HG02938 (cell line): ENCODE measurements around the gene WDFY3.

Experiments used
- ATAC-seq: cut with Tn5 transposase; IDR thresholded peaks from one replicate; pipeline ENCODE4 v1.9.1; 2021; ENCODE audit warnings: mild to moderate bottlenecking, moderate library complexity; ENCODE audit not compliant: unreplicated experiment

The WDFY3 gene, protein sequence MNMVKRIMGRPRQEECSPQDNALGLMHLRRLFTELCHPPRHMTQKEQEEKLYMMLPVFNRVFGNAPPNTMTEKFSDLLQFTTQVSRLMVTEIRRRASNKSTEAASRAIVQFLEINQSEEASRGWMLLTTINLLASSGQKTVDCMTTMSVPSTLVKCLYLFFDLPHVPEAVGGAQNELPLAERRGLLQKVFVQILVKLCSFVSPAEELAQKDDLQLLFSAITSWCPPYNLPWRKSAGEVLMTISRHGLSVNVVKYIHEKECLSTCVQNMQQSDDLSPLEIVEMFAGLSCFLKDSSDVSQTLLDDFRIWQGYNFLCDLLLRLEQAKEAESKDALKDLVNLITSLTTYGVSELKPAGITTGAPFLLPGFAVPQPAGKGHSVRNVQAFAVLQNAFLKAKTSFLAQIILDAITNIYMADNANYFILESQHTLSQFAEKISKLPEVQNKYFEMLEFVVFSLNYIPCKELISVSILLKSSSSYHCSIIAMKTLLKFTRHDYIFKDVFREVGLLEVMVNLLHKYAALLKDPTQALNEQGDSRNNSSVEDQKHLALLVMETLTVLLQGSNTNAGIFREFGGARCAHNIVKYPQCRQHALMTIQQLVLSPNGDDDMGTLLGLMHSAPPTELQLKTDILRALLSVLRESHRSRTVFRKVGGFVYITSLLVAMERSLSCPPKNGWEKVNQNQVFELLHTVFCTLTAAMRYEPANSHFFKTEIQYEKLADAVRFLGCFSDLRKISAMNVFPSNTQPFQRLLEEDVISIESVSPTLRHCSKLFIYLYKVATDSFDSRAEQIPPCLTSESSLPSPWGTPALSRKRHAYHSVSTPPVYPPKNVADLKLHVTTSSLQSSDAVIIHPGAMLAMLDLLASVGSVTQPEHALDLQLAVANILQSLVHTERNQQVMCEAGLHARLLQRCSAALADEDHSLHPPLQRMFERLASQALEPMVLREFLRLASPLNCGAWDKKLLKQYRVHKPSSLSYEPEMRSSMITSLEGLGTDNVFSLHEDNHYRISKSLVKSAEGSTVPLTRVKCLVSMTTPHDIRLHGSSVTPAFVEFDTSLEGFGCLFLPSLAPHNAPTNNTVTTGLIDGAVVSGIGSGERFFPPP (N-terminal part only)

DNA sequence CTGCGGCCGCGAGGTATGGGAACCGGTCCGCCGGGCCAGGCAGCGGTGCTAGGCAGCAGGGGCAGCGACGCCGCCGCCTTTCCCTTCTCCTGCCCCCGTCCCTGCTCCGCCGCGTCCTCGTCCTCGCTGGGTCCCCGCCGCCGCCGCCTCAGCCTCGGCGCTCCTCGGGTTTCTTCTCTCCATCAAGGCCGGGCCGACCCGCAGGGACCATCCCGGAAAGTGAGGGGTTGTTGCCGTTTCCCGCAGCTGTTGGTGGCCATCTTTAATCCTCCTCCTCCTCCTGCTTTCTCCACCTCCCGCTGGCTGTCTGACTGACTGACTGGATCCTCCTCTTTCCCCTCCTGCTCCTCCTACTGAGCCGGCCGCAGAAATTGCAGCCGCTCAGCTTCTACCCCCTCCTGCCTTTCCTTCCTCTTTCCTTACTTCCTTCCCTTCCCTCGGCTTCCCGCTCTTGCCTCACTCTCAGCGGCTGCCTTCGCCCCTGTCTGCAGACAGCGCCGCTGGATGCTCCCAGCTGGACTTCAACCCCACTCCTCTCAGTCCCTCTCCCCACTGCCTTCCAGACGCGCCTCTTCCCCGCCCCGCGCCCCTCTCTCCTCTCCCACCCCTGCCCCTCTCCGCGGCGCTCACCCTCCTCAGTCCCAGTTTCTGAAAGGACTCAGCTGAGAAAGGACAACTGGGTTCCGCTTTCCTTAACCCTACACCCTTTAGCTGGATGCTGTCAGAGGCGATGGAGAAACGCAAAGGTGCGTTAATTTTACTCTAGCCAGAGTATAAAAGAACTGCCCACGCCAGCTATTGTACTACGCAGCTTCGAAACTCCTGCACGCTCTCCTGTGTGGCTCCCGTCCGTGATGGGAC lies at the start of gene WDFY3:
WDFY3 (minus strand) TSS at position 309 of the 861 bp plus-strand sequence. CDS start 106,099 bp downstream, outside the sequence.
- ATAC-seq, result peak; percentile 68

DNA sequence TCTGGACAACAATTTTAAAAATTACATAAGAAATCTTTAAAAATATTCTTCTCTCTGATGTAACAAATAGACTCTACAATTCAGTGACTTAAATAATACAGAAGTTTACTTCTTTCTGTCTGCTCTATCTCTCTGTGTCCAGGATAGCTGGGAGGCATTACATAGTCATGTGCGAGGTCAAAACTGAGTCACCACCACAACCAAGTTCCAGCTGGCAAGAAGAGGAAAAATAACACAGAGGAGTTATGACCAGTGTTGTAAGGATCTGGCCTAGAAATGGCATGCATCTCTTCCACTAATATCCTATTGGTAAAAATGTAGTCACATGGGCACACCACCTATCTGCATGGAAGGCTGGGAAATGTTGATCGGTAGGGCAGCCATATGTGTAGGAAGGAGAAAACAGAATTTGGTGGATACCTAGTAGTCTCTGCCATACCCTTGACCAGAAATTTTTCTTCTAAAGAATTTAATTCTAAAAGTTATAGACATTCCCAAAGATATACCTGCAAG lies 39.4 kb upstream of the WDFY3 start:
- ATAC-seq, result no peak

DNA sequence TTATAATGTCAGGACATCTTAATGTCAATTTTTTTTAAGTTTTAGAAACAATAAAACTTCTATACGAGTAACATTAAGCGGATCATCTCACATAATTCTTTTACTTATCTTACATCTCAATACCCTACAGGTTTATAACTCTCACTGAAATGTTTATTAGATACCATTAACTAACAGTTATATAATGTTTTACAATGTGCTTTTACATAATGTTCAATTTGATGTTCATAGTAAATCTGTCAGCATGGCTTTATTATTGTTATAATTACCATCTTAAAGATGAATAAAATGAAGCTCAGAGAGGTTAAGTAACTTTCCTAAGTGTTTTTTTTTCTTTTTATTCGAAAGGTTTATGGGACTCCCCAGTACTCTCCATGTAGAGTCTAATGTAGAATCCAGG lies 33.9 kb upstream of the WDFY3 start:
- no peak for ATAC-seq

DNA sequence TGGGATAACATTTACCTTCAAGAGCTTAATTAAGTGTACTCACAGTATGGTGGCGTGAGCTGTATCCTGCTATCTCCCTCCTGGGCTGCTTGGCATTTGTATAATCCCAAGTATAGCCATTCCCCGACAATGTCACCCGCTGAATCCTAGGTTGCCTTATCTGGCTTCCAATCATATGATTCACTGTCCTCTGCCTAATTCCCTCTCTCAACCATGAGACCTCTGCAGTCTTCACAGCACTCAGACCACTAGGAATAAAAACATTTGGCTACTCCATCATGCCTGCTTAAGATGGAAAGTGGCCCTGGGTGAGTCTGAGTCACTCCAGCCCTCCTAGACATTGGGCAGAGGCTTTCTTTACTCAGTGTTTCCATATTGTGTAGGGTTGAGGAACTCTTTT lies 28.9 kb upstream of the WDFY3 start:
- ATAC-seq, result no peak

DNA sequence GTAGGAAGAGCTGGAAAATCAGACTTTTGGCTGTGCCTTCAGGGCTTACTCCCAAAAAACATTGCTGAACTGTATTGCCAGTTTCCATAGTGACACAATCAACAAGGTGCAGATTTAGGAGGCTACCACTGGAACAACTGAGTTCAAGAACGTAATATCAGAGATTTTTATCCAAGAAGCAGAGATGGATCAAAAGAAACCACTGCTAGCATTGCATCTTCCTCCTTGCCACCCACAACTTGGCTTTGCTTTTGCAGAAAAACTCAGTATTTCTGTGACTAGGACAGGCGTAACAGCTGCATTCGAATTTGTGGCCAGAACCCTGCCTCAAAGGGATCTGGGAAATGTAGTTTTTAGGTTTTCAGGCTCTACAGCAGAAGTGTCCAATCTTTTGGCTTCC lies 27.8 kb upstream of the WDFY3 start:
- ATAC-seq, result no peak

DNA sequence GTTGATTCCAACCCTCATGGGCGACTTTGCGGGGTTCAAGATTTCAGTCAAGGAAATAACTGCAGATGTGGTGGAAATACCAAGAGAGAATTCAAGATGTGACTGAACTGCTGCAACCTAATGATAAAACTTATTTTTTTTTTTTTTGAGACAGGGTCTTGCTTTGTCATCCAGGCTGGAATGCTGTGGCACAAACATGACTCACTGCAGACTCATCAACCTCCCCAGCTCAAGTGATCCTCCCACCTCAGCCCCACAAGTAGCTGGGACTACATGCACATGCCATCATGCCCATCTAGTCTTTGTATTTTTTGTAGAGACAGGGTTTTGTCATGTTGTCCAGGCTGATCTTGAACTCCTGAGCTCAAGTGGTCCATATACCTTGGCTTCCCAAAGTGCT lies 19.5 kb upstream of the WDFY3 start:
- ATAC-seq, result no peak

DNA sequence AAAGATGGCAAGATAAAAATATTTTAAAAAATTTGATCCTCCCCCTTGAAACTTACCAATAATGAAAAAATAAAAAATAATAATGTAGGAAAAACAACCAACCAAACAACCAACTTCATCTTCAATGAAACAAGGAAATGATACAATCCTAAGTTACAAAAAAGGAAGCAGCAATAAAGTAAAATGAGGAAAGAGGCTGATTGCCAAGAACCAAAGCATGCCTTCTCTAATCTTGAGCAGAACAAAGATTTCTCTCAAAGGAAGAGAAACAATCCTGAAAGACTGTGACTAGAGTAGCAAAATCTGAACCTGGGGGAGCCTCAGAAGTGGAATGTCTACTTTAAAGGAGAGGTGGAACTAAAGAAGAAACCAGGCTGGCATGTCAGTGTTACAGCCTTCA lies 10.9 kb upstream of the WDFY3 start:
- no peak for ATAC-seq

DNA sequence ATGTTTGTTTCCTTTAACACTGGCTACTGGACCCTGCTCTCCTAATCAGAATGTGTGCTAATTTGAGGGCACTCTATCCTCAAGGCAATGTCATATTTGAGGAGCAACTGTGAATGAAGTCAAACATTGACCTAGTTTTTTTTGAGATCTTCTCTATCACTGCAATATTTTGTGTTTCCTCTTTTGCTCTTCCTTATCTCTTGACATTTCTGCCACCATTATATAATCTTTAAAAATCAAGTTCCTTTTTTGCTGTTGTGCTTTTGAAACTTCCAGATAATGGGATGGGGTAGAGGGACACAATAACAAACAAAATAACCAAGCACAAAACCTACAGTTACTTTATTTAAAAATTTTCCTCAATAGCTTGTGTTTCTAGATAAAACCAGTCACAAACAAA lies 7.4 kb upstream of the WDFY3 start:
- no peak for ATAC-seq

DNA sequence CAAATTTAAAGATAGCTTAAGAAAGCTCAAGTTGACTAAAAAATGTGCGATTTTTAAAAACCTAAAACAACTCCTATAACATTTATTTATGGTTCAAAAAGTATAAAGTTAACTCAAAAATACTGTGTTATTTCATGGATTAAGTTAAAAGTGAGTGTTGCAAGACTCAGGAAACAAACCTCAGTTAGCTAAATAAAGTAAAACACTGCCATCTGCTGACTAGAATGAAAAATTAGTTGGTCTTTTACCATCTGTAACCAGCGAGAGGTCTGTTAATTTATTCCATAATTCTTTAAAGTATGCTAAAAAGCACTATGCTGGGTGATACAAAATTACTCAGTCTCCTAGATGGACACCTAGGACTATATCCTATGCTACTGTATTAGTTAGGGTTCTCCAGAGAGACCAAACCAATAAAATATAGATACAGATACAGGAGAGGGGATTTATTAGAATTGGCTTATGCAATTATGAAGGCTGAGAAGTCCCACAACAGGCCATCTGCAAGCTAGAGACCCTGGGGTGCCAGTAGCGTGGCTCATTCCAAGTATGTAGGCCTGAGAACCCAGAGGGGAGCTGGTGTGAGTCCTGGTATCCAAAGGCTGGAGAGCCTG lies 4.9 kb upstream of the WDFY3 start:
- ATAC-seq, result no peak

DNA sequence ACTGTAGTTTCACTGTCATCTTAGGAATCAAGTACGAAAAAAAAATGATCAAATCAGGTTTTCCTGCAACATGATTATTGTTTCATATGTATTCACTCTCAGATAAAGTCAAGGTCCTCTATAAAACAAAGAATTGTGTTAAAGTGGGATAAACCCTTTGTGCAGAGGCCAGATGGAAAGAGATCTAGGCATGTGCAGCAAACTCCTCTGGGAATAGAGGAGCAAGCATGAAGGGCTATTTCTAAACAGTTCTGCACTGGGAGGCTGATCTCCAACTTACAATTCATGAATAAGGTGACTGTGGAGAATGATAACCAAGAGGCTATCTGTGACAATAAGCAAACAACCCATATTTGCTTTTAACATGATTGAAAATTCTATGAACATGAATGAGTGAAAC lies 2.4 kb upstream of the WDFY3 start:
- no peak for ATAC-seq

DNA sequence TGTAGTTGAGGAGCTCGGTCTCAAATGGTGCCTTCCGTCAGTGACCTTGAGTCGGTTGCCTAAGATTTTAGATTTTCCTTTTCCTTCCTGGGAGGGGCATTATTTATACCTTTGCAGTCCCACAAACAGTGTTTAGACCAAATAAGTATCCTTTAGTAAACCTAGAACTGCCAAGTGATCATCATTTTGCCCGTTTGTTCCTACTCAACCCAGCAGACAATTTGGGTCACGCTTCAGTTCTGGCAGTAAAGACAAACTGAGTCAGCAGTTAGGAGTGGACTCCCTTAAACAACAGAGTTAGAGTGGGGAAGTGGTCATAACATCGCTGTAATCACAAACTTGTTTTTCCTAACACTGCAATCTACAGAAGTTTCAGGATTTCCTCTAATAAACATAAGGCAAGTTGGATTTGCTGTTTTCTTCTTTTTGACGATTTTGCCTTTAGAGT lies 777 bp upstream of the WDFY3 start:
- ATAC-seq, result no peak

DNA sequence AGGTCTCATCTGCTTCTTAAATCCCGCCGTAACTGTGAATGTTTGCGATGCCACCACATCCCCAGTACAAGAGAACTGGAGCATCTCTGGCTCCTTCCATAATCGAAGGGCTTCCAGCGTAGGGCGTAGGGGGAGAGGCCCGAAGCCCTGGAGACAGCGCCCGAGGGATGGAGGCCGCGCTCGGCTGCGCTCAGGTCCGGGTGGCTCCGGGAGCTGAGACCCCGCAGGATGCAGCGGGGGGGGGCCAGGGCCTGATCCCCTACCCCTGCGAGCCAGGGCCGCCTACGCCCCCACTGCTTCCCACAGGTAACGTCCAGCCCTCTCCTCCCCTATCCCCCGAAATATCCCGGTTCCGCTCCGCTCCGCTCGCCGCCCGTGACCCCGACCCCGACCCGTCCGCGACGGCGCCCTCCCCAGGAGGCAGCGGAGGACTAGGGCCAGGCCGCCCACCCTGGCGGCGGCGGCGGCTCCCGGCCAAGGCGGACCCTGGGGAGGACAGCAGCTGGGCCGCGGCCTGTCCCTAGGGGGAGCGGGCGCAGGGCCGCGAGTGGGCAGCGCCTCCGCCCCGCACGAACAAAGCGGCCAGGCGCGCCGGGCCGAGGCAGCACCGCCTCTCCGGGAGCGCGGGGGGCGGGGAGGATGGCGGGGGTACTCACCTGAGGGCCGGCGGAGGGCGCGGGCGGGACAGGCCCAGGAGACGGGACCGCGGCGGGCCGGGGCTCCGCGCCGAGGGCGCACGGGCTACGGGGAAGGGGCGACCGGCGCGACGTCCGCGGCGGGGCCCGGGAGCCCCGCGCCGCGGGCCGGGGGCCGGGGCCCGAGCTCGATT lies 723 bp downstream of the WDFY3 start:
- peak; percentile 17 for ATAC-seq

DNA sequence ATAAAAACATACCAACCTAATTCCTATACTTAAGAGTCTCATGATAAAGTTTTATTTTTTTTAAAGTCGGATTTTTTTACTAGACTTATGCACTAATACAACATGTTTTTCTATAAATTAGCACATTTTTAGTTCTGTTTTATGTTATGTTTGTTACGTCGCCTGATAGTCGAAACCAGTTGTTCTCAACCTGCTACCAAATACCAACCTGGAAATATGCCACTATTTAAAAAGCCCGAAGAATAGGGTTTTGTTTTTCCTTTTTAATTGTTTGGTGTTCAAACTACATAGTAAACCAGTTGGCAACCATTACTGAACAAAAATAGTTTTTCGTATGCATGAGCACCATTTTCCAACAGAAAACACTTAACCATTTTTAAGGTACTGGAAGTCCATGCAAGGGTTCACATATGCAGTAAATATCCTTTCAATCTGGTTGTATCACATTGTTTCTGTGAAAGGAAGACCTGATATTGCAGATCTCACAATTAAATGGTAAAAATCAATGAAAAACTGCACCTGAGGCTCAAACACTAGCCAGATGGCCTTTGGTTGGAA lies 1.4 kb downstream of the WDFY3 start:
- no peak for ATAC-seq

DNA sequence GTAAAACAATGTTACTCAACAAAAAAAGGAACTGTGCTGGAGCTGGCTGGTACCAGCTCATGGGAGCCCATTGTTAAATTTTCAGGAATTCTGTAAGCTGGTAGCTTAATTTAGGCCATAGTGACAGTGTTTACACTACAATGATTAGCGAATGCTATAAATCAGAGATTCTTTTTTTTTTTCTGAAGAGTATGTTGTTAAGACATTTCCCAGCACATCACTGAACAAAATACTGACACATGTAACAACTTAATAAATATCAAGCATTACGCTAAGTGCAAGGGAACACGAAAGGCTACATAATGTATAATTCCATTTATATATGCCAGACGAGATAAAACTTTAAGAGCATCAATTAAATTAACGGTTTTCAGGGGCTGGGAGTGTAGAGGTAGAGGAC lies 4.4 kb downstream of the WDFY3 start:
- ATAC-seq, result no peak

DNA sequence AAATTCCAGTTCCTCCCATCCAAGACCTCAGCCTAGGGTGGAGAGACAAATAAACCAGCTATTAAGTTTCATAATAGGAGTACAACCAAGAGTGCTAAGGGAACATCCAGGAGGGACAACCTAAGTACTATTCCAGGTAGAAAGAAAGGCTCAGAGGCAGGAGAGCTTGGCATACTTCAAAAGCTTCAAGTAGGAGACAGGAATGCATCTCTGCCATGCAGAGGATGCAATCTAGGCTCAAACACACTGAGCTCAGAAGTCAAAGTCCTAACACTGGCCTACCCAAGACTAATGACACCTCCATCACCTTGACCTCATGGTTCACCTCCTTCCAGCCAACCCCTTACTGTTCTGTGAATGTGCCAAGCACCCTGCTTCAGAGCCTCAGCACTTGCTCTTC lies 8.1 kb downstream of the WDFY3 start:
- no peak for ATAC-seq

DNA sequence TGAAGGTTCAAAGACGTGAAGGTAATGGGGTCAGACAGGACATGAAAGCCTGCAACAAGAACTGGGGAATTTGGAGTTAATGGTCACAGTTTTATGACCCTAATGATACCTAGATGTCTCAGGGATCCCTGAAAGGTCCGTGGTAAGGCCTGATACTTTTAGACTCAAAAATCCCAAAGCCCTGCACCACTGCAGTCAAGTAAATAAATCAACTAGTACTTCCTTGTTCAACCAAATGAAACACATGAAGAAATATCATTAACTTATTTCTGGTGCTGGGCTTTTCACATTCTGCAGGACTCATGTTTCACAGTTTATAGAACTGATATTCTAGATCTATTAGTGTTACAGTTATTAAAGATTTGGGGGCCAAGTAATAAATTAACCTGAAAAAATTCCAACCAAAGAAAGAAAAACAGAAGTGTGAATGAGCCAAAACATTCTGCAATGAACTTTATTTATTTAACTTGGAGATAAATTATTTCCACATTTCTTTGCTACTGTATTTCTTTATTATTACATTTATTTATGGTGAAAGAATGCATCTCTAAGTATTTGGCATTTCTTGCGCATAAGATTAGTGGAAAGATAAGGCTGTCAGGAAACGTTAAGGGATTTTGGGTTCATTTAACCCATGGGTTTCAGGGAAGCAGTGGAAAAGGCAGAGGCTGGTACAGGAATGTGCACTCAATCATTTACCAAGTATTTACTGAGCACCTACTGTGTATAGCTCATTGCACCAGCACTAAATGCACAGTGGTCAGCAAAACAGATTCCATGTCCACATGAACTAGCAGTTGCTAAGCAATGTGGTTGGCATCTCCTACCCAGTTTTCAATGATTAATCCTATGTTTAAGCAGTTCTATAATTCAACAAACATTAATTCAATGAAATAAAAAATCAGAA lies 8.7 kb downstream of the WDFY3 start:
- ATAC-seq, result no peak

DNA sequence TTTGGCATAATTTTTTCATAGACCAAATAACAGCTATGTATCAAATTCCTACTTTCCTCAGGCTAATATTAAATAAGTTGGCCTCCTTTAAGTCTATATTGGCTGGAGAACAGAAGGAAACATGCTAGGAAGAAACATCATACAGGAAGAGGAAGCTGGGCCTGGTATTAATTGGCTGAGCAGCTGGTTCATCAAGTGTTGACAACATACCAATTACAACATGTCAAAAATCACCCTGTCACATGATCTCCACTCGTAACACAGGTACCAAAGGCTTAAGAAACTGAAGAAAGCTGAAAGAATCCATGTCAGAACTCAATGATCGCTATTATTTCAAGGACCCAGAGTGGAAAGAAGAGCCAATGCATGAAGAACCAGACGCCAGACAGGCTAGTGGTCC lies 10.5 kb downstream of the WDFY3 start:
- no peak for ATAC-seq
